ENCODE data around the gene FBXO42.
"Not testable (repeated sequence)": the region's sequence is repeated elsewhere in the genome, so short reads cannot be mapped to it uniquely, and the experiment has no call there.

FBXO42 gene

DNA sequence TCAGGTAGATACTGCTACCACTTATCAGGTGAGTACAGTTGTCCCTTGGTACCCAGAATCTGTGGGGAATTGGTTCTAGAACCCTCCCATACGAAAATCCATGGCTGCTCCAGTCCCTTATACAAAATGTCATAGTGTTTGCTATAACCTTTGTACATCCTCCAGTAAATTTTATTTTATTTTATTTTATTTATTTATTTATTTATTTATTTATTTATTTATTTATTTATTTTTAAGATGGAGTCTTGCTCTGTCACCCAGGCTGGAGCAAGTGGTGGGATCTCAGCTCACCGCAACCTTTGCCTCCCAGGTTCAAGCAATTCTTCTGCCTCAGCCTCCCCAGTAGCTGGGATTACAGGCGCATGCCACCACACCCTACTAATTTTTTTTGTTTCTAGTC lies 138.7 kb downstream of the FBXO42 start:
- H3K36me3 ChIP-seq (ENCODE audit: control insufficient read depth, insufficient read depth, low read length); H3K27me3 ChIP-seq (ENCODE audit: control insufficient read depth, insufficient read depth, low read length); H3K9me3 ChIP-seq (ENCODE audit: control insufficient read depth, low read length); H3K9ac ChIP-seq (ENCODE audit: low read length); H3K4me3 ChIP-seq (ENCODE audit: low read length): not testable (repeated sequence)
- peaks cover 47% of the 10 kb centered on the region for H3K4me1 ChIP-seq (ENCODE audit: control insufficient read depth, insufficient read depth, low read length)

DNA sequence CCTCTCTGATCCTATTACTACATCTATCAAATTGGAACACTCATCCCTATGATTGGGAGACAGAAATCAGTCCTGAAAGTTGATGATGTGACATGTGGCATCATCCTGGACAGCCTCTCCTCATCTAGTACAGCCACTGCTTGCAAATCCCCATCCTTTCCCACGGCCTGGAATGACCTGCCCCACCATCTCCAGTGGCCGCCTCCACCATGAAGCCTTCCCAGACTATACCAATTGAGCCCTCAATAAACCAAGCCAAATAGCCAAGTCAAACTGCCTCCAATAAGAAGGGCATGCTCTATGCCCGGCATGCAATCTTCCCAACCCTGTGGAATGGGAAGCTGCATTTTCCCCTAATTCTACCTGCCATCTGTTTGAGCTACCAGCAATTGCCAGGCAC lies 139.3 kb downstream of the FBXO42 start:
- H3K4me1 ChIP-seq (ENCODE audit: control insufficient read depth, insufficient read depth, low read length) = peaks cover 41% of the 10 kb centered on the region
- no peaks in the 10 kb centered on the region for H3K36me3 ChIP-seq (ENCODE audit: control insufficient read depth, insufficient read depth, low read length)
- H3K9me3 ChIP-seq (ENCODE audit: control insufficient read depth, low read length) = no peaks in the 10 kb centered on the region
- no peaks in the 10 kb centered on the region for H3K27me3 ChIP-seq (ENCODE audit: control insufficient read depth, insufficient read depth, low read length)
- no peak overlapping the region for H3K4me3 ChIP-seq (ENCODE audit: low read length)
- H3K9ac ChIP-seq (ENCODE audit: low read length) = no peak overlapping the region

DNA sequence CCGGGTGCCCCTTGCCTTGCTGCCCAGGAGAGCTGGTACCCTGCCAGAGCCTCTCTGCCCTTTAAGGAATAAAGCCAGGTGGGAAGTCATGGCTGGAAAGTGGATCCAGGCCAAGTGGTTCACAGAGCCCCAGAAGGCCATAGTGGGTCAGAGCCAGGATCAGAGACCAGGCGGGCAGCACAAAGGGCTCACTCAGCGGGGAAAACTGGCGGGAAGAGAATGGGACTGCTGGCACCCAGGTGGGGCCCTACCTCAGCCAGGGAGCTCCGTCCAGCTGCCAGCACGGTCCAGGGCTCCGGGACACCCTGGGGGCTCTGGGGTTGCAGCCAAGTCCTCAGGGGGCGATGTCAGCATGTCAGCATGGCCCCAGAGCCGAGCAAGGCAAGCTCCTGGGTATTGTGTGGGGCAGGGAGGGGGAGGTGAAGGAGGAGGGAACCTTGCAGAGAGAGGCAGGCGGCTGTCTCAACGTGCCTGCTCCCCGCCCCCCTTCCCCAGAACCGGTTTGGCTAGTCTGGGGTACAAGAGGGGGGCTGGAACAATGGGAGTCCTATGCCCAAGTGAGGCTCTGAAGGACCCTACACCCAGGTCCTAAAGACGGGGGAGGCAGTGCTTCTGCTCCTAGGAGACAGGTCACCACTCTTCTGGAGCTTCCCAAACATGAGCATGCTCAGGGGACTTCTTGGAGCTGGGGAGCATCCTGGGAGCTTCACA lies 139.9 kb downstream of the FBXO42 start, which contains the start of gene ARHGEF19:
ARHGEF19 (minus strand) TSS at position 402 of the 711 bp plus-strand sequence. CDS start 3,598 bp downstream, outside the sequence.
- peaks cover 36% of the 10 kb centered on the region for H3K4me1 ChIP-seq (ENCODE audit: control insufficient read depth, insufficient read depth, low read length)
- H3K4me3 ChIP-seq (ENCODE audit: low read length) = no peak within 1 kb of the TSS
- H3K27me3 ChIP-seq (ENCODE audit: control insufficient read depth, insufficient read depth, low read length) = no peaks in the 10 kb centered on the region
- no peaks in the 10 kb centered on the region for H3K36me3 ChIP-seq (ENCODE audit: control insufficient read depth, insufficient read depth, low read length)
- H3K9ac ChIP-seq (ENCODE audit: low read length) = peak within 1 kb of the TSS; percentile 30
- H3K9me3 ChIP-seq (ENCODE audit: control insufficient read depth, low read length) = no peaks in the 10 kb centered on the region

DNA sequence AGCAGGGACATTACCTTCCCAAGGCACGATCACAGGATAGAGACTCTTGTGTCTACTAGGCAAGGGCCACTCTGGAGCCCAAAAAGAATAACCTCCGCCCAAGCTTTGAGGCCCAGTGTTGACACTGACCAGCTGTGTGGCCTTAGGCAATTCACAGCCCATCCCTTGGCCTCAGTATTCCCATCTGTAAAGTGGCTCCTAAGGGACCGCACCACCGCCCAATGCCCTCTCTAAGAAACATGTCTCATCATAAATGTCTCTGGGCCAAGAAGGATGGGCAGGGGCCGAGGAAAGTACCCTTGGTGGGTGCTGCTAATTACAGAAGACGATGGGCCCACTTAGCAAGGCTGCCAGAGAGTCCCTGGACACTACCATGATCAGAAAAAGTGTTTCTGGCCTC lies 140.5 kb downstream of the FBXO42 start:
- Histone ChIP-seq H3K9ac (ENCODE audit: low read length) (peak overlapping the region; percentile 30), H3K27me3 (ENCODE audit: control insufficient read depth, insufficient read depth, low read length) (no peaks in the 10 kb centered on the region), H3K9me3 (ENCODE audit: control insufficient read depth, low read length) (no peaks in the 10 kb centered on the region), H3K4me3 (ENCODE audit: low read length) (no peak overlapping the region), H3K4me1 (ENCODE audit: control insufficient read depth, insufficient read depth, low read length) (peaks cover 37% of the 10 kb centered on the region), H3K36me3 (ENCODE audit: control insufficient read depth, insufficient read depth, low read length) (no peaks in the 10 kb centered on the region)

DNA sequence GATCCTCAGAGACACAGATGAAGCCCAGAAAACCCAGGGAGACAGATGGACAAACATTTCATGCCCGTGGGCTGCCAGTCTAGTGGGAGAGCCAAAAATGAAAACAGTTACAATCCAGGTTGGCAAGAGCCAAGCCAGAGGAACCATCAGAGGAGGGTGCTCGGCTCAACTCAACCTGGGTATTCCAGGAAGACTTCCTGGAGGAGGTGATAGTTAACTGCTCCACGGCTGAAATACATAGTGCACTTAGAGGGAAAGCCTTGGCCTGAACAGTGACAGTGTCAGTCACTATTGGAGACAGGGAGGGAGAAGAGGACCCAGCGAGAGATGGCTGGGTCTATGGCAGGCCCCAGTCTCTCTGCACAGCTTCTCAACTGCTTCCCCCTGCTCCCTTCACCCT lies 141.7 kb downstream of the FBXO42 start:
- H3K27me3 ChIP-seq (ENCODE audit: control insufficient read depth, insufficient read depth, low read length) = no peaks in the 10 kb centered on the region
- no peaks in the 10 kb centered on the region for H3K9me3 ChIP-seq (ENCODE audit: control insufficient read depth, low read length)
- no peak overlapping the region for H3K4me3 ChIP-seq (ENCODE audit: low read length)
- no peak overlapping the region for H3K9ac ChIP-seq (ENCODE audit: low read length)
- H3K4me1 ChIP-seq (ENCODE audit: control insufficient read depth, insufficient read depth, low read length) = peaks cover 38% of the 10 kb centered on the region
- H3K36me3 ChIP-seq (ENCODE audit: control insufficient read depth, insufficient read depth, low read length) = no peaks in the 10 kb centered on the region

DNA sequence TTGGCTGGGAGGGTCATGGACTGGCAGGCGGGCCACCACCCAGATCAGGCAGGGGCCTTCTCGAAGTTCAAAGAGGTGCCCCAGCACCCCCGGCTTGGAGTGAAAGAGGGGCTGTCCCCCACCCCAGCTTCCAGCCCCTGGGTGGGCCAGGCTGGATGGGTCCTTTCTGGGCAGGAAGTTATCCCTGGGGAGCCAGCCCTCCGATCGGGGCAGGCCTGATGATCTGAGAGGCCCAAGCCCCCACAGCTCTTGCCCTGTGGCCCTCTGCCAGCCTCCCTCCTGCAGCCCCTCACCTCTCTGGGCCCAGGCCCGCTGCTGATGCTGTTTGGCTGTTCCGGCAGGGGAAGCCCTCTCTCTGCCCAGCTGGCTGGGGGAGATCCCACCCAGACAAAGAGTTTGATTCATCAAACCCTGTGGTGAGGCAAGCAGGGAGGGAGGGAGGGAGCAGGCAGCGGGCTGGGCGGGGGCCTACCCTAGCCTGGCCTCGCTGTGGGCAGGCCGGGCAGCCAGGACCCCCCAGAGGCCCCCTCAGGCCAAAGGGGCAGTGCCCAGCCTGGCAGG lies 142.4 kb downstream of the FBXO42 start:
- no peaks in the 10 kb centered on the region for H3K27me3 ChIP-seq (ENCODE audit: control insufficient read depth, insufficient read depth, low read length)
- H3K9me3 ChIP-seq (ENCODE audit: control insufficient read depth, low read length) = no peaks in the 10 kb centered on the region
- H3K9ac ChIP-seq (ENCODE audit: low read length) = no peak overlapping the region
- H3K4me3 ChIP-seq (ENCODE audit: low read length) = no peak overlapping the region
- H3K36me3 ChIP-seq (ENCODE audit: control insufficient read depth, insufficient read depth, low read length) = no peaks in the 10 kb centered on the region
- H3K4me1 ChIP-seq (ENCODE audit: control insufficient read depth, insufficient read depth, low read length) = peaks cover 39% of the 10 kb centered on the region

DNA sequence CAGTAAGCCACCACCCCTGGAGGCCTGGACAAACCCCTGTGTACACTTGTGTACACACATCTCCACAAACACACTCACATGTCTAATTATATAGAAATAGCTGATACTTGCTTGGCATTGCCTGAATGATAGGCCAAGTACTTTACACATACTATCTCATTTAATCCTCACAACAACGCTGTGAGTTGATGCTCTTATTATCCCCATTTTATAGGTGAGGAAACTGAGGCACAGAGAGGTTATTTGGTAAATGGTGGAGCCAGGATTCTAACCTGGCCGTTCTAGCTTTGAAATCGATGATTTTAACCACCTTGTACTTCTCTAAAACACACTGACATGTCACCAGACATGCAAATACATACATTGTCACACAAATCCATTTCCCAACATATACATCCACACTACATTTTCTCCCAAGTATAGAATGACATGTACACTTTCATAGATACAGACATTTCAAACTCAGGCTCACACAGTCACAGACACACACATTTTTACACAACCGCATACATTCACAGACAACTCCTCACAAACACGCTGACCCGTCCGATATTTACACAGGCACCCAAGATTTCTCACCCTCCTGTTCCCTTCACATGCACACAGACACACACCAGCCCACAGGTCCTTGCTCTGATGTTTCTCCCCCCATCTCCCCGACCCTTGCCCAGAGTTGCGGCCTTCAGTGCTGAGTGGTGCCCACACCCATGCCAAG lies 143.0 kb downstream of the FBXO42 start:
- peaks cover 39% of the 10 kb centered on the region for H3K4me1 ChIP-seq (ENCODE audit: control insufficient read depth, insufficient read depth, low read length)
- H3K27me3 ChIP-seq (ENCODE audit: control insufficient read depth, insufficient read depth, low read length) = no peaks in the 10 kb centered on the region
- no peak overlapping the region for H3K4me3 ChIP-seq (ENCODE audit: low read length)
- no peak overlapping the region for H3K9ac ChIP-seq (ENCODE audit: low read length)
- H3K36me3 ChIP-seq (ENCODE audit: control insufficient read depth, insufficient read depth, low read length) = no peaks in the 10 kb centered on the region
- no peaks in the 10 kb centered on the region for H3K9me3 ChIP-seq (ENCODE audit: control insufficient read depth, low read length)

DNA sequence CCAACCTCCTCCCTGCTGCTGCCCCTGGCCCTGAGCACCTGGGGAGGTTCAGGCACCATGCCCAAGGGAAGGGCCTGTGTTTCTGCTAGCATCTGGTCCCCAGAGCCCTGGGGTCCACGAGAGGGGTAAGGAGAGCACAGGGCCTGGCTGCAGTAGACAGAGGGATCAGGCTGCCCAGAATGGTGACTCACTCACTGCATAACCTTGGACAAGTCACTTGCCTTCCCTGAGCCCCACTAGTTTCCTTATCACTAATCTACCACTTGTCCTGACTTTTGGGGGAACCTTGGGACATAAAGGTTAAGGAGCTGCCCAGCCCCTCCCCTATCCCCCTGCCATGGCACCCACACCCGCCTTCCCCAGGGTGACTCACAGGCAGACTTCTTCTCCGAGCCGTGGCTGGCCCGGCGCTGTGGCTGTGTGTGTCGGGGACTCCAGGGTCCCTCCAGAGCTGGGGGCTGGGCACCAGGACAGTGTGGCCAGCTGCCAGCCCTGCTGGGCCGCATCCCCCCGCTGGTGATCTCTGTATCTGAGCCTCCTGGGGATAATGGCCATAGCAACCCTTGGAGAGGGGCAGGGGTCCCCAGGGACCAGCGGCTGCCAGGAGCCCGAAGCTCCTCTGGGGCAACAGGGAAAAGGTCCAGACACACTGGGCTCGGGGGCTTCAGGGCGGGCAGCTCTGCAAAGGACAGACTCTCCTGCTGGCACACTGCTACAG lies 143.9 kb downstream of the FBXO42 start:
- no peaks in the 10 kb centered on the region for H3K36me3 ChIP-seq (ENCODE audit: control insufficient read depth, insufficient read depth, low read length)
- peaks cover 35% of the 10 kb centered on the region for H3K4me1 ChIP-seq (ENCODE audit: control insufficient read depth, insufficient read depth, low read length)
- H3K9me3 ChIP-seq (ENCODE audit: control insufficient read depth, low read length) = no peaks in the 10 kb centered on the region
- H3K9ac ChIP-seq (ENCODE audit: low read length) = no peak overlapping the region
- H3K4me3 ChIP-seq (ENCODE audit: low read length) = no peak overlapping the region
- no peaks in the 10 kb centered on the region for H3K27me3 ChIP-seq (ENCODE audit: control insufficient read depth, insufficient read depth, low read length)

DNA sequence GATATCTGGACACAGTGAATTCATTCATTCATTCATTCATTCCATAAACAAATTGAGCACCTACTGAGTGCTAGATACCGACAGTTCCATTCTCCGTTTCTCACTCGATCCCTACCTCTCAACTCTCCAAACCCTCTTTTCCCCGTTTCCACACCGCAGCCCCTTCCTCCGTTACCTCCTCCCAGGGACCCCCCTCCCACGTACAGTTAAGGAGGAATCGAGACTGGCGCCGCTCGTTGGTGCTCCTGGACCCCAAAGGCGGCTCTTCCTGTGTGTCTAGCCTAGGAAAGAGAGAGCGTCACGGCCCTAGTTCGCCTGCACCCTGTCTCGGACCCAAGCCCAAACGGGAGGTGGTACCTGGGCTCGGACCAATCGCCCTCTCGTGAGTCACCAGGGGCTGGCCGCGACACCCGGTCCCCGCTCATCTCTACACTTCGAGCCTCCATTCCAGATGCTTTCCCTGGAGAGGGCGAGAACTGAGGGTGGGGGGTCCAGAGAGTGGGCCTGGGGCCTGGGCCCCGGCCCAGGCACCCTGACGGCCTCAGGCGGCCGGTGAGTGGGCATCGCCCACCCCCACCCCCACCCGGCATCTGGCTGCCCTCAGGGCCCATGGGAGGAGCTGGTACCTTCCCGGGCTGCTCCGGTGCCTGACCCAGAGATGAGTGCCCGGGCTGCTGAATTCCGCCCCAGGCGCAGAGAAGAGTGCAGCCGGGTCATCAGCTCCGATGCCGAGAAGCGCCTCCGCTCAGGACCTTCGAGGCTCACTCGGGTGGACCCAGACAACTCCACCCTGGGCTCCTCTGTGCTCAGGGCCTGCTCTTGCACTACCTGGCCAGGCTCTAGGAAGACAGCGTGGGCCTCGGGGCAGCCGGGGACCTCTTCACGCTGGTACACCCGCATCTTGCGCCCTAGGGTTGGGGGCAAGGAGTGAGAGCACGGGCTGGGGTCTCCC lies 144.7 kb downstream of the FBXO42 start:
- Histone ChIP-seq H3K4me3 (ENCODE audit: low read length) (no peak overlapping the region), H3K9ac (ENCODE audit: low read length) (peak overlapping the region; percentile 61), H3K27me3 (ENCODE audit: control insufficient read depth, insufficient read depth, low read length) (no peaks in the 10 kb centered on the region), H3K36me3 (ENCODE audit: control insufficient read depth, insufficient read depth, low read length) (no peaks in the 10 kb centered on the region), H3K4me1 (ENCODE audit: control insufficient read depth, insufficient read depth, low read length) (peaks cover 30% of the 10 kb centered on the region), H3K9me3 (ENCODE audit: control insufficient read depth, low read length) (no peaks in the 10 kb centered on the region)

DNA sequence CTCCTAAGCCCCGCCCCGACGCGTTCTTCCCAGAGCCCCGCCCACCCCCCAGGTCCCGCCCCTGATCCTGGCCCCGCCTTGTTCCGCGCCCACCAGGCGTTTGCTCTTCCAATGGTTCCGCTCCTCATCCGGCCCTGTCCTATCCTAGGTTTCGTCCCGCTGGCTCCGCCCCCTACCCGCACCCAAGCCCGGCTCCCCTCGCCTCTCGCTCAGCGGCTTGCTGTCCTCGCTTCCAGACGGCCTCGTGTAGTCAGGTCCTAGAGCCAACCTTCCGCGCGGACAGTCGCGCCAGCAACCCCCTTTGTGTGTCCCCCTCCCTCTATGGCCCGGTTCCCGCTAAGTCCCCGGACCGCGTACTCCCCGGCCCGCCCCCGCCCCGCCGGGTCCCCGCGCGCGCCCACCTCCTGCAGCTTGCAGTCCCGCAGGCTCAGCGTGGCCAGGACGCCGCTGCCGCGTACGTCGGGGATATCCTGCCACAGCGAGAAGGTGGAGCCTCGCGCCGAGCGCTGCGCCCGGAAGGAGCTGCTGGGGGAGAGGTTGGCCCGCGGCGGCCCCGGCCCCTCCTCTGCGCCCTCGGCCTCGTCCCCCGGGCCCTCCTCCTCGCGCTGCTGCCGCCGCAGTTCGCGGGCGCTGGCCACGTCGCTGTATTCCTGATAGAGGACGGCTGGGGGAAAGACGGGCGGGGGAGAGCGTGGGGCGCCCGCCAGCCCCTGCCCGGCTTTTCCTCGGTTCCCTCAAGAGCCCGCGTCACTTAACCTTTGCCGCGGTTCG lies 145.5 kb downstream of the FBXO42 start:
- no peaks in the 10 kb centered on the region for H3K36me3 ChIP-seq (ENCODE audit: control insufficient read depth, insufficient read depth, low read length)
- no peak overlapping the region for H3K4me3 ChIP-seq (ENCODE audit: low read length)
- H3K9ac ChIP-seq (ENCODE audit: low read length) = peak overlapping the region; percentile 61
- no peaks in the 10 kb centered on the region for H3K27me3 ChIP-seq (ENCODE audit: control insufficient read depth, insufficient read depth, low read length)
- H3K9me3 ChIP-seq (ENCODE audit: control insufficient read depth, low read length) = no peaks in the 10 kb centered on the region
- peaks cover 25% of the 10 kb centered on the region for H3K4me1 ChIP-seq (ENCODE audit: control insufficient read depth, insufficient read depth, low read length)
